ENCODE results near the gene DGKB.

The DGKB gene

GRCh38 chr7:14322724-14323123, 579.8 kb downstream of the DGKB start:
- H3K27me3 ChIP-seq (ENCODE audit: control insufficient read depth, insufficient read depth, low read length) = no peaks in the 10 kb centered on the region

DNA sequence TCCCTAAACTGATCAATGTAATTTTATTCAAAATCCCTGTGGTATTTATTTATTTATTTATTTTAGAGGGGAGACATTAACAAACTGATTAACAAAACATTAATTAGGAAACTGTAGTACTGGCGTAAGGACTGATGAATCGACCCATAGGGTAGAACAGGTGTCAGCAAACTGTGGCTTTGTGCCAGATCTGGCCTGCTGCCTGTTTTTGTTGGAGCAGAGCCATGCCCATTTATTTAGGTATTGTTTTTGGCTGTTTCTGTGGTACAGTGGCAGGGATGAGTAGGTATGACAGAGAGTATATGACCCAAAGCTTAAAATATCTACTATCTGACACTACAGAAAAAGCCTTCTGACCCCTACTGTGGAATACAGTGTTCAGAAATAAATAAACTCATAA, 580.6 kb downstream of the DGKB start:
- Histone ChIP-seq H3K36me3 (ENCODE audit: control insufficient read depth, low read depth, low read length) (no peaks in the 10 kb centered on the region), H3K4me1 (ENCODE audit: control insufficient read depth, low read depth, low read length) (no peaks in the 10 kb centered on the region), H3K27ac (ENCODE audit: low read length) (no peak overlapping the region), H3K9ac (ENCODE audit: low read length) (no peak overlapping the region), H3K9me3 (ENCODE audit: control insufficient read depth, low read depth, low read length) (no peaks in the 10 kb centered on the region), H3K27me3 (ENCODE audit: control insufficient read depth, insufficient read depth, low read length) (no peaks in the 10 kb centered on the region), H3K4me3 (ENCODE audit: low read length) (no peak overlapping the region)

More at GRCh38 chr7:14322724-14323123, 579.8 kb downstream of the DGKB start:
- Histone ChIP-seq H3K27ac (ENCODE audit: low read length) (no peak overlapping the region), H3K4me3 (ENCODE audit: low read length) (no peak overlapping the region), H3K4me1 (ENCODE audit: control insufficient read depth, low read depth, low read length) (no peaks in the 10 kb centered on the region), H3K9me3 (ENCODE audit: control insufficient read depth, low read depth, low read length) (no peaks in the 10 kb centered on the region), H3K9ac (ENCODE audit: low read length) (no peak overlapping the region), H3K36me3 (ENCODE audit: control insufficient read depth, low read depth, low read length) (no peaks in the 10 kb centered on the region)

DNA sequence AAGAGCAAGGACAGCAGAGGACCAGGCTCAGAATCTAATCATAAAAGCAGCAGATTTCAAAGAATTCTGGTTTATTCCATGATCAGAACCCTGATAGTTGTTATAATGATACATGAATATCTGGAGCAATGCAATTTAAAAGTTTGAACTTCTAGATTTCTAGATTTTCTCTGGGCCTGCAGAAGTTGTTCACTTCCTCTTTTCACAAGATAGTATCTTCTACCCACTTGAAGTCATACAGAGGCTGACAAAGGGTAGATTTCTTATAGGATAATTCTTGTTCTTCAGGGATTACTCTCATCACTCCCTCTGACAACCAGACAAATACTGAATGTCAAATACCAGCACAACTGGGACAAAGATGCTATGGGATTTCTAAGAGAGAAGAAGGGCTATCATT, 593.1 kb downstream of the DGKB start:
- Histone ChIP-seq H3K27me3 (ENCODE audit: control insufficient read depth, insufficient read depth, low read length) (no peaks in the 10 kb centered on the region), H3K36me3 (ENCODE audit: control insufficient read depth, low read depth, low read length) (no peaks in the 10 kb centered on the region), H3K9ac (ENCODE audit: low read length) (no peak overlapping the region), H3K9me3 (ENCODE audit: control insufficient read depth, low read depth, low read length) (no peaks in the 10 kb centered on the region), H3K27ac (ENCODE audit: low read length) (no peak overlapping the region), H3K4me3 (ENCODE audit: low read length) (no peak overlapping the region), H3K4me1 (ENCODE audit: control insufficient read depth, low read depth, low read length) (peaks cover 4% of the 10 kb centered on the region)

GRCh38 chr7:14305233-14305866, 597.2 kb downstream of the DGKB start:
- Histone ChIP-seq H3K4me3 (ENCODE audit: low read length) (no peak overlapping the region), H3K27ac (ENCODE audit: low read length) (no peak overlapping the region)

GRCh38 chr7:14303536-14303935, 599.0 kb downstream of the DGKB start:
- H3K9ac ChIP-seq (ENCODE audit: low read length) = no peak overlapping the region
- no peak overlapping the region for H3K27ac ChIP-seq (ENCODE audit: low read length)
- no peaks in the 10 kb centered on the region for H3K27me3 ChIP-seq (ENCODE audit: control insufficient read depth, insufficient read depth, low read length)
- no peak overlapping the region for H3K4me3 ChIP-seq (ENCODE audit: low read length)
- H3K36me3 ChIP-seq (ENCODE audit: control insufficient read depth, low read depth, low read length) = no peaks in the 10 kb centered on the region
- H3K9me3 ChIP-seq (ENCODE audit: control insufficient read depth, low read depth, low read length) = no peaks in the 10 kb centered on the region
- H3K4me1 ChIP-seq (ENCODE audit: control insufficient read depth, low read depth, low read length) = peaks cover 4% of the 10 kb centered on the region

More at GRCh38 chr7:14305233-14305866, 597.2 kb downstream of the DGKB start:
- Histone ChIP-seq H3K9ac (ENCODE audit: low read length) (no peak overlapping the region), H3K9me3 (ENCODE audit: control insufficient read depth, low read depth, low read length) (no peaks in the 10 kb centered on the region), H3K36me3 (ENCODE audit: control insufficient read depth, low read depth, low read length) (no peaks in the 10 kb centered on the region), H3K27me3 (ENCODE audit: control insufficient read depth, insufficient read depth, low read length) (no peaks in the 10 kb centered on the region), H3K4me1 (ENCODE audit: control insufficient read depth, low read depth, low read length) (peaks cover 4% of the 10 kb centered on the region)

GRCh38 chr7:14294637-14295036, 607.9 kb downstream of the DGKB start:
- H3K4me1 ChIP-seq (ENCODE audit: control insufficient read depth, low read depth, low read length) = peaks cover 2% of the 10 kb centered on the region
- H3K9me3 ChIP-seq (ENCODE audit: control insufficient read depth, low read depth, low read length) = no peaks in the 10 kb centered on the region
- H3K4me3 ChIP-seq (ENCODE audit: low read length) = no peak overlapping the region
- no peaks in the 10 kb centered on the region for H3K27me3 ChIP-seq (ENCODE audit: control insufficient read depth, insufficient read depth, low read length)
- H3K27ac ChIP-seq (ENCODE audit: low read length) = no peak overlapping the region
- no peaks in the 10 kb centered on the region for H3K36me3 ChIP-seq (ENCODE audit: control insufficient read depth, low read depth, low read length)
- no peak overlapping the region for H3K9ac ChIP-seq (ENCODE audit: low read length)

DNA sequence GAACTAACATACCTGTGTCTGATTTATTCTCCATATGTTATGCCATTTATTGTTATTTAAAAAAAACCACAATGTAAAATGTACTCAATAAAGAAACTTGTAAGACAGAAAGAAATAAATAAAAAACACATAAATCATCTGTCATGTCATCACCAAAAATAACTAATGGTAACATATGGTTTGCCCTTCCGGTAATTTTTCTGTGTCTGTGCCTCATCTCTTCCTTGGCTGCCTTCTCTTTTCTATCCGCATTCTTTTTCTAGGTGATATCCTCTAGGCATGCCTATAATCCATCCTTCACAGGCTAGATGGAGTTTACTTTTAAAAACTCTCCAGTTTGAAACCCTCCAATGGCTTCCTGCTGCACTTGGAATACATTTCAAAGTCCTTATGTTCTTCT, 609.1 kb downstream of the DGKB start:
- H3K4me3 ChIP-seq (ENCODE audit: low read length) = no peak overlapping the region
- H3K27me3 ChIP-seq (ENCODE audit: control insufficient read depth, insufficient read depth, low read length) = no peaks in the 10 kb centered on the region

GRCh38 chr7:14292737-14293136, 609.8 kb downstream of the DGKB start:
- Histone ChIP-seq H3K36me3 (ENCODE audit: control insufficient read depth, low read depth, low read length) (no peaks in the 10 kb centered on the region), H3K9me3 (ENCODE audit: control insufficient read depth, low read depth, low read length) (no peaks in the 10 kb centered on the region), H3K4me1 (ENCODE audit: control insufficient read depth, low read depth, low read length) (peaks cover 2% of the 10 kb centered on the region), H3K4me3 (ENCODE audit: low read length) (no peak overlapping the region), H3K9ac (ENCODE audit: low read length) (no peak overlapping the region), H3K27ac (ENCODE audit: low read length) (no peak overlapping the region), H3K27me3 (ENCODE audit: control insufficient read depth, insufficient read depth, low read length) (no peaks in the 10 kb centered on the region)

More for the DNA sequence above, 609.1 kb downstream of the DGKB start:
- H3K9me3 ChIP-seq (ENCODE audit: control insufficient read depth, low read depth, low read length) = no peaks in the 10 kb centered on the region
- H3K27ac ChIP-seq (ENCODE audit: low read length) = no peak overlapping the region
- H3K9ac ChIP-seq (ENCODE audit: low read length) = no peak overlapping the region
- H3K36me3 ChIP-seq (ENCODE audit: control insufficient read depth, low read depth, low read length) = no peaks in the 10 kb centered on the region
- H3K4me1 ChIP-seq (ENCODE audit: control insufficient read depth, low read depth, low read length) = peaks cover 2% of the 10 kb centered on the region

DNA sequence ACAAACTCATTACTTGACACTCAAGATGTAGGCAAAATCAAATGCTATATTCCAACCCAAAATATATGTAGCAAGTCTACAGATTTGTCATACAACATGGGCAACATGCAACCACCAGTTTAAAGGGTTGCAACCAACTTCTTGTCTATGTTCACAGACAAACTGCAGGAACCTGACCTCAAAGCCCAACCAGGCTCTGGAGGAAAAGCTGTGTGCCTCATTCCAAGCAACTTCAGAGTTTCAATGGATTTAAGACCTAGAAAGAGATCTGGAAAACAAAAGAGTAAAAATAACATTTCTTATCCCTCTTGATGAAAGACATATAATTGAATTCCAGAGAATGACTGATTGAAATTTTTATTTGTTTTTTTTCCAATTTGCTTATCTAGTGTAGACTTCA, 612.6 kb downstream of the DGKB start:
- no peaks in the 10 kb centered on the region for H3K27me3 ChIP-seq (ENCODE audit: control insufficient read depth, insufficient read depth, low read length)
- no peak overlapping the region for H3K27ac ChIP-seq (ENCODE audit: low read length)
- H3K9ac ChIP-seq (ENCODE audit: low read length) = no peak overlapping the region
- H3K9me3 ChIP-seq (ENCODE audit: control insufficient read depth, low read depth, low read length) = no peaks in the 10 kb centered on the region
- no peaks in the 10 kb centered on the region for H3K36me3 ChIP-seq (ENCODE audit: control insufficient read depth, low read depth, low read length)
- no peaks in the 10 kb centered on the region for H3K4me1 ChIP-seq (ENCODE audit: control insufficient read depth, low read depth, low read length)
- H3K4me3 ChIP-seq (ENCODE audit: low read length) = no peak overlapping the region

DNA sequence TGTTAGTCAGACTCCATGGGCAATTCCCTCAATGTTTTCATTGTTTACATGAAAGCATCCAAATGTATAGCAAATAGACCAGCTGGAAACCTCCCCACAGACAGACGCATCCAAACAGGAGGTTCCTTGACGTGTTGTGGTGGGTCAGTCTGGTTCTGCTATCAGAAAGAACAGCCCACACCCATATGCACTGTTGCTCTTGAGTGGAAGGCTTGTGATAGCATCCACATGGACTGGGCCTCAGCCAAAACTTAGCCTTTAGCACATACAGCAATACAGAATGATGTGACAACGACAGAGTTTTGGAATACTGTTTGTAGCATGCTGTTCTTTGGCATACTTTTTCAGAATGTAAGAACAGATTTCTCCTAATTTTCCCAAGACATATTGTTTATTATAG, 613.9 kb downstream of the DGKB start:
- H3K9me3 ChIP-seq (ENCODE audit: control insufficient read depth, low read depth, low read length) = no peaks in the 10 kb centered on the region
- H3K27me3 ChIP-seq (ENCODE audit: control insufficient read depth, insufficient read depth, low read length) = no peaks in the 10 kb centered on the region
- no peak overlapping the region for H3K4me3 ChIP-seq (ENCODE audit: low read length)
- H3K9ac ChIP-seq (ENCODE audit: low read length) = no peak overlapping the region
- no peaks in the 10 kb centered on the region for H3K36me3 ChIP-seq (ENCODE audit: control insufficient read depth, low read depth, low read length)
- no peak overlapping the region for H3K27ac ChIP-seq (ENCODE audit: low read length)
- no peaks in the 10 kb centered on the region for H3K4me1 ChIP-seq (ENCODE audit: control insufficient read depth, low read depth, low read length)

- H3K4me3 ChIP-seq (ENCODE audit: low read length) = no peak overlapping the region
- no peaks in the 10 kb centered on the region for H3K4me1 ChIP-seq (ENCODE audit: control insufficient read depth, low read depth, low read length)
- H3K27ac ChIP-seq (ENCODE audit: low read length) = no peak overlapping the region
- H3K9ac ChIP-seq (ENCODE audit: low read length) = no peak overlapping the region
- H3K27me3 ChIP-seq (ENCODE audit: control insufficient read depth, insufficient read depth, low read length) = no peaks in the 10 kb centered on the region
- no peaks in the 10 kb centered on the region for H3K36me3 ChIP-seq (ENCODE audit: control insufficient read depth, low read depth, low read length)
- no peaks in the 10 kb centered on the region for H3K9me3 ChIP-seq (ENCODE audit: control insufficient read depth, low read depth, low read length)
These were observed 615.2 kb downstream of the DGKB start for GRCh38 chr7:14287398-14287797.

DNA sequence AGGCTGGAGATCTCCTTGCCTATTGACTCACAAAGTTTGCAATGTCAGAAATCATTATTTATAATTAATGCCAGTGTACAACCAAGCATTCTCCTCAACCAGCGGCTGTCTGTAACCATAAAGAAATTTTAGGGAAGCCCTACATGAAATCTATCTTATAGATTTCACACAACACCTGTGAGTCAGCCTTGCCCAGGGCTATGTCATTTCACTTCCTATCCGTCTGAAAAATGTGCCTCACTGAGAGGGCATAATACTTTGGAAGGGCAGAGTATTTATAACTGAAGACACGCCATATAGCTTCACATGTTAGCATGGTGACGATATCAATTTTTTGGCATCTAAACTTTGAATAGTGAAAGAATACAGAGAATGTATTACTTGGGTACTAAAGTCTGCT, 616.5 kb downstream of the DGKB start:
- Histone ChIP-seq H3K27me3 (ENCODE audit: control insufficient read depth, insufficient read depth, low read length) (no peaks in the 10 kb centered on the region), H3K27ac (ENCODE audit: low read length) (no peak overlapping the region), H3K4me1 (ENCODE audit: control insufficient read depth, low read depth, low read length) (no peaks in the 10 kb centered on the region), H3K4me3 (ENCODE audit: low read length) (no peak overlapping the region), H3K9me3 (ENCODE audit: control insufficient read depth, low read depth, low read length) (no peaks in the 10 kb centered on the region), H3K9ac (ENCODE audit: low read length) (no peak overlapping the region), H3K36me3 (ENCODE audit: control insufficient read depth, low read depth, low read length) (no peaks in the 10 kb centered on the region)
